GM18867 (cell line): ENCODE measurements around the gene RPL32.

Source experiments
- ATAC-seq: cut with Tn5 transposase; IDR thresholded peaks from one replicate; pipeline ENCODE4 v1.9.1; 2021; ENCODE audit warnings: mild to moderate bottlenecking, moderate library complexity; ENCODE audit not compliant: unreplicated experiment

The RPL32 gene

DNA sequence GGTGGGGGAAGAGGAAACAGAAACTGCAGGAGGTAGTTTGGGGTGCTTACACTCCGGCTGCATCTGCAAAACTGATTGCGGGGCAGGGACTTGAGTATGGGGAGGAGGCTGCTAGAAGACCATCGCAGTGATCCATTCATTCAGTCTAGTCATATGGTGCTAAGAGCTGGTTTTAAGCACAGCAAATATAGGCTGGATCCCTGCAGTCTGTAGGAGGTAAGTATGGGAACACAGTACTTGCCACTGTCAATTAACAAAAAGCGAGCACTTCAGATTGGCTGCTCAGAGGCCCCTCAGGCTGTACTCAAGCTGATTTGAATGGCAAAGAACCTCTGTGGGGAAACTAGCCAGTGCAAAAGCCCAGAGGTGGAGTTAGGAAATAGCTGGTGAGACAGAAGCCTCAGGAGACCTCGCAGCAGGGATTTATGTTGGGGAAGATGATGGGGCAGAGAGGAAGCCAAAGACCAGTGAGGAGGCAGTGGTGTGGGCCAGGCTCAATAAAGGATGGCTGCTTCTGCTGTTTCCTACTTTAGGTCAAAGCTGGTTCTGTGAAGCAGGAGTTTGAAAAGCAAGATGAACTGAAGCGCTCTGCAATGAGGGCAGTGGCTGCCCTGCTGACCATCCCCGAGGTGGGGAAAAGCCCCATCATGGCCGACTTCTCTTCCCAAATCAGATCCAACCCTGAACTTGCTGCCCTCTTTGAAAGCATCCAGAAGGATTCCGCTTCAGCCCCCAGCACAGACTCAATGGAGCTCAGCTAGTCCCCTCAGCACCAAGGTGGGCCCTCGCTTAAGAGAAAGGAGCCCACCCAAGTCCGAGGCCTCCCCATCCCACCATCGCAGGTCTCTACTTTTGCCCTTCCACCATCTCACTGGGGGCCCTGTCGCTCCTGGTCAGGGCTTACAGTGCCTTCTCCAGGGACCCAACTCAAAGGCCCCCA, 7.9 kb downstream of the RPL32 start:
- no peak for ATAC-seq

DNA sequence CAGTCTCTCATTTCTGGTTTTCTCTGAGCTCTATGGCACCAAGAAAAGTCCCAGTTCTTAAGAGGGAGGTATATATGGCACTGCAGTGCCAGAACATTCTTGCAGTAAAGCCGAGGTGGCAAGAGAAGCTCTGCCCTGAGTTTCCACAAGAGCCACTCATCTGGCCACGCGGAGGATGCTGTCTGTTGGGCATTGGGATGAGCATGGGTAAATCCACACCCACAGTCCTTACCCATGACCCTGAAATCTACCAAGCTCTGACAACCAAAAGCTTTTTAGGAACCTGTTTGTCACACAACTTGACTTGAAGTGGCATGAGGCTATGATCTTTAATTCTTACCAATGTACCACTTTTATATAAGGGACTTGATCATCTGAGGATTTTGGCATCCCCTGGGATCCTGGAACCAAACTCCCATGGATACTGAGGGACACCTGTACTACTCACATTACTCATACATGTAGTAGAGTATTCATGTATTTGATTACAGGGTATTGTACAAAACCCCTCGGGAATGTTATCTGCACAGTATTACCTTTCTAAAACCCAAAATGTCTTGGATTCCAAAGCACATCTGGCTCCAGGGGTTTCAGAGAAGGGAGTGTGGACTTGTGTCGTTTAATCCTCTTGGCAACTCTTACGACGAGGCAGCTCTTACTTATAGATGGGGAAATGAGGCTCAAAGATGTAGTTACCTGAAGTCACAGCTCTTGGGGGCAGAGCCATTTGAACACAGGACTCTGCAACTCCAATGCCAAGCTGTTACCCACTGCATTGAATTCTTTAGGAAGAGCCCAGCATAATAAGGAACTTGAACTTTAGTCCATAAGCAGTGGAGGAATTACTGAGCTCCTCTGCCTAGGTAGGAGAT, 8.8 kb downstream of the RPL32 start:
- ATAC-seq: no peak

DNA sequence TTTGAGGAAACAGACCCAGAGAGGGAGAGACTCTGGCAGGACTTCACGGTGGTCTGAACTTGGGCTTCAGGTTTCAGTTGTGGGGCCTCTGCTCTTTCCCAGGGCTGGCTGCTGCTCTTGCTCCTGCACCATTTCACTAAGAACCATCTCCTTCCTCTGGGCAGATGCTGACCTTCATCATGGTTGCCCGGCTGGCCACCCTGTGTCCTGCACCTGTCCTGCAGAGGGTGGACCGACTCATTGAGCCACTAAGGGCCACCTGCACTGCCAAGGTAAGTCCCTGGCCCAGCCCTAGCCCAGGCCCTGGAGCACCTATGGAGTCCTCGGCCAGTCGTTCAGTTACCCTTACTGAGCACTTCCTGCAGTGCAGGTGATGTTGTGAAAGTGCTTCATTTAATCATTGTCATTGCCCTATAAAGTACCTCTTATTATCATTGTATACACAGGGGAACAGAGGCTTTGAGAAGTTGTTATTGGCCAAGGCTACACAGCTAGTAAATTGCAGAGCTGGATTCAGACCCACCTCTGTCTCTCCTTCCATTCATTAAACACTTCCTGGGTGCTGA, 10.0 kb downstream of the RPL32 start:
- no peak for ATAC-seq

DNA sequence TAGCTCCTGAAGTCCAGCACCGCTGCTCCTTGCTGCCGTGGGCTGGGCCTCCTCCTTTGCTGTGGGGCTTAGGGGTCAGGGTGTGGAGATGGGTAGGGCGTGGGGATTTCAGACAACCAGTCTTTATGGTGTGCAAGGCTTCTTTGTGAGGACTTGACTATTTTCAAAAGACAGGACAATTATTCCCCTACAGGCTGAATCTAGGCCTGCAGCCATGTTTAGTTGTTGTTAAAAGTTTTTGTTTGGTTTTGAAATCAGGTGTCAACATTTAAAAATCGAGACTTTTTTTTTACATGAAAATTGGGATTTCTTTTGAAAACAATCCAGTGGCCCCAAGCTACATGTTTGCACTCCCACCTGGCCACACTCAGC, 10.6 kb downstream of the RPL32 start:
- no peak for ATAC-seq

DNA sequence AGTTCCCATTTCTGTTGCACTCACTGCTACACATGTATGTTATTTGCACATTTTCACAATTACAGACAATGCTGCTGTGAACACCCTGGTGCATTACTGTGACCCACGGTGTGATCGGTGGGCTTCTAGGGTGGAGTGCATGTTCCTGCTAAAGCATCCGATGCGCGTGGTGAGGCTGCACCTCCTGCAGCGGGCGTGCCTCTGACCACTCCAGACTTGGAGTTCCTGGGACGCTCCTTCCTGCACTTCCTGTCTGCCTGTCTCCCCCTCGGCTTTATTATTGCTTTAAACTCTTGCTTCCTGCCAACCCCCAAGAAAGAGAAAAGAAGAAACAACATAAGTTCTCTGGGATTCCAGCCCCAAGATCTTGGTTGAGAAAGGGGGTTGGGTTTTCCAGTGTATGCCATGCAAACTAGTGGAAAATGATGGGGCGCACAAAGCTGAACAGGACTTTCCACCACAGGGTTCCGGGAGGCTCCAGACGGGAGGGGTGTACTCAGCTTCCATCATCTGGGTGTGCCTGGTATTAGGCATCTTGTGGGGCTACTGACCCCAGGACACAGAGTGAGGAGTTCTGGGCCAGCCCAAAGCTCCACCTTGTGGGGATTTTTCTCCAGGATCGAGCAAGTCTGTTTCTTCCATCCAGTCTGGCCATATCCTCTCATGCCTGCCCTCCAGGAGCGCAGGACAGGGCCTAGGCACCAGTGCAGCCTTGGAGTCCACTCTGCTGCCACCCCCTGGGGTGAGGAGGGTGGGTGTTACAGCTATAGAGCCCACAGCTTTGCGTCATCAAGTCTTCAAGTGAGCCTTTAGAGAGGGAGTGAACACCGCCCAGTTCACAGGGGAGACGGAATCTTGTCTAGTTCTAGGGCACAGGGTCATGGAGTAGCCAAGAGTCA, 11.2 kb downstream of the RPL32 start:
- ATAC-seq: no peak

DNA sequence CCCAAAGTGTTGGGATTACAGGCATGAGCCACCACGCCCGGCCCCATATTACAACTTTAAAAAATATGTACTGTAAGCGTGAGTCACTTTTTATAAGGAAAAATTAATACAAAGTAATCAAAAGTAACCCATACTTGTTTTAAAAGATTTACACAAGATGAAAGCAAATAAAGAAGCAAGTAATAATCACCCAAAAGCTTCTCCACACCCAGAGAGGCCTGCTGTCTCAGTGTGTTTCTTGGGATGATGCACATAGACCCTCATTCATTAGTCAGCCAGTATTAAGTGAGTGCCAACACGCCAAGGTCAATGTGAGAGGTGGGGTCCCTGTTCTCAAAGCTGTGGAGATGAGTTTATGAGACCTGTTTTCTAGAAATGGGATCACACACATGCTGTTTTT, 12.0 kb downstream of the RPL32 start:
- no peak for ATAC-seq

DNA sequence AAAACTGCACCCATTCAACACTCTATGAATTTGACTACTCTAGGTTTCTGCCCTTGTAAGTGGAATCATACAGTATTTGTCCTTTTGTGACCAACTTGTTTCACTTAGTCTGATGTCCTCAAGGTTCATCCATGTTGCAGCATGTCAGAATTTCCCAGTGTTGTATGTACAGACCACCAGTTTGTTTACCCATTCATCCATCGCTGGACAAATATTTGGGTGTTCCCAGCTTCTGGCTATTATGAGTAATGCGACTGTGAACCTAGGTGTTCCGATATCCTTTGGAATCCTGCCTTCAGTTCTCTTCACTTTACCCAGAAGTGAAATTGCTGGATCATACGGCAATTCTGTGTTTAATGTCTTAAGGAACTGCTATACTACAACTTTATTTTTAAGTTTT, 12.6 kb downstream of the RPL32 start:
- ATAC-seq: no peak

DNA sequence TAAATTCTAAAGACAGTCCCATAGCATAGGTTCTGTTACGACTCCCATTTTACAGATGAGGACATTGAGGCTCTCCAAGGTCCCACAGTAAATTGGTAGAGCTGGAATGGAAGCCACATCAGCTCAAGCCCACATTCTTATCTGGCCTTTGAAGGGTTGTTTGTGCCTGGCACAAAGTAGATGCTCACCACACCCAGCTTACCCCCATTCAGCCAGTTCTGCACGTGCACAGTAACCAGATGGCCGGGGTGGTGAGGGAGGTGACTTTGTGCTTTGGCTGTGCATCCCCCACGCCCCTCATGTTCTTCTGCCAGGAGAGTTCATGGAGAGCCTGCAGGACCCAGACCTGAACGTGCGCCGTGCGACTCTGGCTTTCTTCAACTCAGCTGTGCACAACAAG, 16.2 kb downstream of the RPL32 start:
- ATAC-seq: no peak

DNA sequence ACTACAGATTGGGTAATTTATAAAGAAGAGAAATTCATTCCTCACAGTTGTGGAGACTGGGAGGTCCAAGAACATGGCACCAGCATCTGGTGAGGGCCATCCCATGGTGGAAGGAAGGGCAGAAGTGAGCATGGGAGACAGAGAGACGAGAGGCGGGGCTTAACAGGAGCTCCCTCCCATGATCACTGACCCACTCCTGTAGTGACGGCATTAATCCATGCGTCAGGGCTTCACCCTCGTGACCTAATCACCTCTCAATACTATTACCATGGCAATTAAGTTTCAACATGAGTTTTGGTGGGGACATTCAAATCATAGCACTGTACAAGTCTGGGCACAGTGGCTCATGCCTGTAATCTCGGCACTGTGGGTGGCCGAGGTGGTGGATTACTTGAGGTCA, 17.1 kb downstream of the RPL32 start:
- no peak for ATAC-seq

DNA sequence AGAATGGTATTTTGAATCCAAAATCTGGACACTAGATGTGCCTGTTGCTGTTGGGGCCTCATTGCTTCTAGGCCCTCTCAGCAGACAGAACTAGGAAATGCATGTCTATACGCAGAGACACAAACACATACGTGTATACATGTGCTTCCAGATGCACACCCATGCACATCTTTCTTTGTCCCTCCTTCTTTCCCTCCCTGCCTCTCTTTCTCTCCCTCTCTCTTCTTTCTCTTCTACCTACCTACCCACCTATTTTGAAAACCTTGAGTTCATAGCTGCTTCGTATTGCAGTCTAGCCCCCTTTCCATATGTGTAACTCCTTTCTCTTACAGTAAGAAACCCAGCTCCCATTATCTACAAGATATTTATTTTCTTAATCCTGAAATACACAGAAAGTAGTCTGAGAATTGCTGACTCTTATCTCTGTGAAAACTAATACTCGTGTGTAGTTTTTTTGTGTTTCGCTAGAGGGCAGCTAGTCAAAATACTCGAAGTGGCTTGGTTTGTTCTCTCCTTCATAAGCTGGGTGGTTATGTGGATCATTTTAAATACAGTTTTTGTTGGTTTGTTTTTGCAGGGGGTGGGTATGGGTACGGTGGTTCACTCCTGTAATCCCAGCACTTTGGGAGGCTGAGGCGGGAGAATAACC, 18.5 kb downstream of the RPL32 start:
- ATAC-seq: no peak

DNA sequence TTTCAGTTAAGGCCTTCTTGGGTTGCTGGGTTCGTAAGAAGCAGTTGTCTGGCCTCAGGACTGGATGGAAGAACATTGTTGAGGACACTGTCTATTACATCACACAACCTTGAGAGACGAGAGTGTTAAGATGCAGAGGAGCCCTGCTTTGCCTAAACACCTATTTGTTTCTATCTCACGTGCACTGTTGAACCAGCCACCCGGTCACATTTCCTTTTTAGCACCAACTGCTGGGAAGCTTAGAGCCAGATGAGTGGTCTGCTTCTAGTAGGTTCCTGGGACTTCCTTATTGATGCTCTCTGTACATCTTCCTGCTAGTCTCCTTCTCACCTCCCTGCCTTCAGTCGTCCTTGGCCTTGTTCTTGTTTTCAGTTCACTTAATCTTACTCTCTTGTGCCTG, 22.6 kb downstream of the RPL32 start:
- ATAC-seq: no peak

DNA sequence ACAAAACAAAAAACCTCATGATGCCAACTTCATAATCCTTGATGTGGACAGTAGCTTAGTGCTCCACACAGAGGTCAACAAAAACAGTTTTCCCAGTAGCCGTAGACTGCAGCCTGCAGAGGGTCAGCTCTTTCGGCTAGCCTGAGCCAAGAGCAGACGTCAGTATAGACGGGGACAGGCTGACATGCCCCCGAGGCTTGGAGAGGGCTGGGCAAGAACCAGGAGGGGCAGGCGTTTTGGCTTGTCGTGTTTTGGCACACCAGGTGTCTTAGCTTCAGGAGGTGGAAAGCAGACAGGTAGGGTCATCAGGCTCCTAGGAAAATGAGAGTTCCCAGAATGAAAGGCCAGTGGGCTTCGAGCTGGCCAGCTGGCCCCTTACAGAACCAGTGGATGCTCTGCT, 23.1 kb downstream of the RPL32 start:
- no peak for ATAC-seq

DNA sequence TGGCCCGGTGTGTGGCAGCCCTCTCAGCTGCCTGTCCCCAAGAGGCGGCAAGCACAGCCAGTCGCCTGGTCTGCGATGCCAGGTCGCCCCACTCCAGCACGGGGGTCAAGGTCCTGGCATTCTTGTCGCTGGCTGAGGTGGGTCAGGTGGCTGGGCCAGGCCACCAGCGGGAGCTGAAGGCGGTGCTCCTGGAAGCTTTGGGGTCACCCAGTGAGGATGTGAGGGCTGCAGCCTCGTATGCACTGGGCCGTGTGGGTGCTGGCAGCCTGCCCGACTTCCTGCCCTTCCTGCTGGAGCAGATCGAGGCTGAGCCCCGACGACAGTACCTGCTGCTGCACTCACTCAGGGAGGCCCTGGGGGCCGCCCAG, 24.0 kb downstream of the RPL32 start:
- no peak for ATAC-seq

DNA sequence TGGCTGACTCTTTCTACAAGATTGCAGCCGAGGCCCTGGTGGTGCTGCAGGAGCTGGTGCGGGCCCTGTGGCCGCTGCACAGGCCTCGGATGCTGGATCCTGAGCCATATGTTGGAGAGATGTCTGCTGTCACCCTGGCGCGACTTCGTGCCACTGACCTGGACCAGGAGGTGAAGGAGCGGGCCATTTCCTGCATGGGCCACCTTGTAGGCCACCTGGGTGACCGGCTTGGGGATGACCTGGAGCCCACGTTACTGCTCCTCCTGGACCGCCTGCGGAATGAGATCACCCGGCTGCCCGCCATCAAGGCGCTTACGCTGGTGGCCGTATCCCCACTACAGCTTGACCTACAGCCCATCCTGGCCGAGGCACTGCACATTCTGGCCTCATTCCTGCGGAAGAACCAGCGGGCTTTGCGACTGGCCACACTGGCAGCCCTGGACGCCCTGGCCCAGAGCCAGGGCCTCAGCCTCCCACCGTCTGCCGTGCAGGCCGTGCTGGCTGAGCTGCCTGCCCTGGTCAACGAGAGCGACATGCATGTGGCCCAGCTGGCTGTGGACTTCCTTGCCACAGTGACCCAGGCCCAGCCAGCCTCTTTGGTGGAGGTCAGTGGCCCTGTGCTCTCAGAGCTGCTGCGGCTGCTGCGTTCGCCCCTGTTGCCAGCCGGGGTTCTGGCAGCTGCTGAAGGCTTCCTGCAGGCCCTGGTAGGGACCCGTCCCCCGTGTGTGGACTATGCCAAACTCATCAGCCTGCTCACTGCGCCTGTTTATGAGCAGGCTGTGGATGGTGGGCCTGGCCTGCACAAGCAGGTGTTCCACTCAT, 24.6 kb downstream of the RPL32 start:
- no peak for ATAC-seq

DNA sequence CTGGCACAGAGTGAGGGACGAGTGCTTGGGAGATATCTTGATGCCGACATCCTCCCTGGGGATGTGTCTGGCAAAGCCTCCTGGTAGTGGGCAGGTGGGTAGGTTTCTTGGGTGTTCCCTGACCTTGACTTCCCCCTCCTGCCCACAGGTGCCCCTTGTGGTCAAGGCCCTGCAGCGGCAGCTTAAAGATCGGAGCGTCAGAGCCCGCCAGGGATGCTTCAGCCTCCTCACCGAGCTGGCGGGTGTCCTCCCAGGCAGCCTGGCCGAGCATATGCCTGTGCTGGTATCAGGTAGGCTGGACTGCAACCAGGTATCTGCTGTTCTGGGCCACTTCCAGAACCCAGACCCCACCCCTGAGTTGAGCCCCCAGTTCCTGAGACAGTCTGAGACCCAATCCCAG, 25.6 kb downstream of the RPL32 start:
- ATAC-seq: no peak

DNA sequence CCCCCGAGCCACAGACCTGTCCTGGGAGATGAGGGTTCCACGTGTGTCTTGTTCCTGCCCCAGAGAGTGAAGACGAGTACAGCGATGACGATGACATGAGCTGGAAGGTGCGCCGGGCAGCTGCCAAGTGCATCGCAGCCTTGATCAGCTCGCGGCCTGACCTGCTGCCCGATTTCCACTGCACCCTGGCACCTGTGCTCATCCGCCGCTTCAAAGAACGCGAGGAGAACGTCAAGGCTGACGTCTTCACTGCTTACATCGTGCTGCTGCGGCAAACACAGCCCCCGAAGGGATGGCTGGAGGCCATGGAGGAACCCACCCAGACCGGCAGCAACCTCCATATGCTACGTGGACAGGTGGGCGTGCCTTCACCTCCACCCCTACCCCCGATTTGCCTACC, 26.3 kb downstream of the RPL32 start:
- no peak for ATAC-seq

DNA sequence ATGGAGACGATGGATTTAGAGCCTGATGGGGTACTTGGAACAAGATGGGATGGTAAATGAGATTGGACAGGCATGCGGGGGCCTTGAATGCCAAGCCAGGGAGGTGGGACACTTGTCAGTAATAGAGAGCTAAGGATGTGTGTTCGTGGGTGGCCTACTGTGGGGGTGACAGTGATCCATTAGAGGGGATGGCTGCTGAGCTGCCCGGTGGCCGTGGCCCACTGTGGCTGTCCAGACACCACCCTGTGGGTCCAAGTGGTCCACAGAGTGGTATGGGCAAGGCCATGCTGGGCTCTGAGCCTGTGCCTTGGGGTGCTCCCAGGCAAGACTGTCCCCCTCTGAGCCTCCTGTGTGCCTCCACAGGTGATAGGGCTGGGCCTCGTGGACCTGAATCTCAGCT, 27.4 kb downstream of the RPL32 start:
- ATAC-seq: no peak

DNA sequence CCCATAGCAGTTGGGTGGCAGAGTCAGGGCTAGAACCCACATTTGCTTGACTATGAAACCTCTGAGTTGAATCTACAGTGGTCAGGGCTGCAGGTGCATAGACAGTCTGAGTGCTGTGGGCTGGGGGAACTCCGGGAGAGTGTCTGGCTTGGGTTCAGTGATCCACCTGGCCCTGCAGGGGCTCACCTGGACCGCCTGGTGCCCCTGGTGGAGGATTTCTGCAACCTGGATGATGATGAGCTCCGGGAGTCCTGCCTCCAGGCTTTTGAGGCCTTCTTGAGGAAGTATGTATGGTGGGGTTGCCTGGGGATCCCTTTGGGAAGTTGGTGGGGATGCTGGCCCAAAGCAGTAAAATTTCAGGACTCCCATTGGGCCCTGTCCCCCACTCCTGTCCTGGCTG, 28.6 kb downstream of the RPL32 start:
- ATAC-seq: no peak

DNA sequence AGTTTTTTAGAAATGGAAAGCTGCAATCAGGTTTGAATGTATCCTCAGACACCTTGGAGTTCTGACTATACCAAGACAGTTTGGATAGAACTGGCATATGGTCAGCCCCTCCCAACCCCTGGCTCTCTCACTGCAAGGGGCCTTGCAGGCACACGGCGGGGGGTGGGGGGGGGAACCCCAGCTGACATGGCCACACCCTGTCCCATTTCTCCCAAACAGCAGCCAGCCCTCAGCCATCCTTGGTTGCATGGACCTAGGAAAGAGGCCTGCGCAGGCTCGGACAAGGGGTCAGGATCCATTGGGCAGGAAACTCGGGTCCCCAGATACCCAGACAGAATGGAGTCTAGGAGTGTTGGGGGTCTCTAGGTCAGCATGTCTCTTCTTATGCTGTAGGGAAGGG, 30.4 kb downstream of the RPL32 start:
- ATAC-seq: no peak
